ENCODE measurements around the gene NCKAP5. TPM values are rescaled to one million over a fixed set of nuclear protein-coding genes. Genes with fewer than 3 reads are reported as not detected.

The NCKAP5 gene
- total RNA-seq, 1 experiment from 2014 or later: not detected

DNA sequence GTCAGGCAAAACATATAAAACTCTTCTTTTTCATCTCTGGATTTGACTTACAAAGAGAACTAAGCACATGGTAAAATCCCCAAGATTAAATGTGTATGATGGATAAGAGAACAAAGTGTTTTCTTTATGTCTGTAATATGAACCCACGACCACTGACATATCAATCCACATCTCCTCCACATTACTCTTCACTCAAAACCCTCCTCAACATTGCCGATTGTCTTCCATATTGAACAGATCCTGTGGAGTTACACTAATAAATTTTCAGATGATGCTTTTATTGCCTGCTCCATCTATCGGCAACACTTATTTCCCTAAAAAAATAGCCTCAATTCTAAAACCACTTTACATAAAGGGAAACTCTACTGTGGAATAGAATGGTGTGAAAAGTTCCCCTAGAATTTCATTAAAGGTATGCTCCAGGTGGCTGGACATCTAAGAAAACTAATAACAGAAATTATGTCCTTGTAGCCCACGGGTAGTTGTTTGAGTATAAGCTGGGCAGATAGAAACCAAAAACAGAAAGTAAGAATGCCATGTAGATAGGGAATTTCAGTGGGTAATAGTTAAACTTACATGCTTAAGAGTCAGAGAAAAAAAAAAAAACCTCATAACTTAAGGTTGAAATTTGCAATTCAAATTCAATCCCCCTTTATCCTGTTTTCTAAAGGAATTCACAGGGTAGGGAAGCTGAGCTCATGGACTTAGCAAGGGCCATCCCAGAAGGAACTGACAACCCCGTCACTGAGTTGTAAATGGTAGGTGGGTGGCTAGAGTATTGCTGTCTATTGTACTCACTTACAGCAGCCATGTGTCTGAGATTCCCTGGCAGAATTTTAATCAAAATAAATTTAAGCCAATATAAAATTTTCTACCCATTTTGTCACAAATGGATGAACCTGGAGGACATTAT is 592.8 kb downstream of the NCKAP5 start:
- Histone ChIP-seq H3K36me3 (no peaks in the 10 kb centered on the region), H3K4me3 (no peak overlapping the region), H3K4me1 (no peaks in the 10 kb centered on the region), H3K27me3 (no peaks in the 10 kb centered on the region; the same call in 1 of the 2 replicates), H3K9me3 (replicated peaks) (no peaks in the 10 kb centered on the region), H3K27ac (no peak overlapping the region)
- no peak for DNase-seq

DNA sequence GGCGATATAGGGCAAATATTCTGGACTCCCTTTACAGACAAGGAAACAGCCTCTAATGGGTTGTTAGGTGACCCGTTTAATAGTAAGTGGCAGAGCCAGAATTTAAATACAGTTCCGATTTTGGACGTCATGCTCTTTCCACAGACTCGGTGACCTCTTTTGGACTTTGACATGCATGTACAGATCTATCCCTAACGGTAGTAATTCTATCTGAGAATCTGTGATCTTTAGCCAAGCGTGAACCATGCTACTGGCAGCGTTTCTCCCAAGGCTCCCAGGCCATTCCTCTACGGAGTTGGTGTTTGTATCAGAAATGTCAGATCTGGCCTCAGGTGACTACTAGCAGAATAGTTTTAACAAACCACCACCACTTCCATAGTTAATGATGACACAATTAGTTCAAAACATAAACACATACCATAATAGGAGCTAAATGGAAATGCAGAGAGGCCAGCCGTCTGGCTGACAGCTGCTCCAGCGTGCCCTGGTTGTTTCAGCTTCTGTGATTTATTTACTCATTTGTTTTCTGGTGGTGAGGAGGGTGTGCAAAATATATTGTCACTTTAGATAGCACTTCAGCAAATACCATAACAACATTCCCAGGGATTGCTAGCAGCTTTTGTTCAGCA is 593.7 kb downstream of the NCKAP5 start:
- H3K27me3 ChIP-seq: no peaks in the 10 kb centered on the region; the same call in 1 of the 2 replicates
- H3K9me3 ChIP-seq (replicated peaks): no peaks in the 10 kb centered on the region
- no peak overlapping the region for H3K27ac ChIP-seq
- H3K4me3 ChIP-seq: no peak overlapping the region
- no peaks in the 10 kb centered on the region for H3K4me1 ChIP-seq
- no peaks in the 10 kb centered on the region for H3K36me3 ChIP-seq
- DNase-seq: no peak

DNA sequence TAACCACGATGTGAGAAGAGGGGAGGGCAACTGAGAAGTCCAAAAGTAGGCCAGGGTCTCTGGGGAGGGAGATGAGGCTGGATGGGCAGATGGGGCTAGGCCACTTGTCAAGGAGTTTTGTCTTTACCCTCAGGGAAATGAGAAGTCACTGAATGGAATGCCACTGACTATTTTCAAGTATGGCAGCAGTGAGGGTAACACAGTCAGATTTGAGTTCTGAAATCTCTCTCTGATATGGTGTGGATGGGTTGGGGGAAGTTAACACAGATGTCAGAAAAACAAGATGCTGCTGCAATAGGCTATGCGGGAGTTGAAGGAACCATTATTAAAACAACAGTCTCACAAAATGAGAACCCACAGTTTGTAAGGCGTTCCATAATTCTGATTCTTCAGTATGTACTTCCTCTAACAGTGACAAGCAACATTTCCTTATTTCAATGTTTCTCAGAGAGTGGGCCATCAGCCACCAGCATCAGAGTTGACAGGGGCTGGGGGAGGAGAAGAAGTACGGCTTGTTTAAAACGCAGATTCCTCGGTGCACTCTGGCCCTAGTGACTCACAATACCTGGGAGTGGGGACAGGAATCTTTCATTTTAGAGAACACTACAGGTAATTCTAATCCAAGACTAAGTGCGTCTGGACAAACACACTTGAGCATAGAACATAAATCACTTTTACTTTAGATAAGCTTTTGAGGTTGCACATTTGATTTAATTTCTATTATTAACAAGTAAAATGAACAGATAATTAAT is 596.8 kb downstream of the NCKAP5 start:
- Histone ChIP-seq H3K36me3 (no peaks in the 10 kb centered on the region), H3K27me3 (no peaks in the 10 kb centered on the region; the same call in 1 of the 2 replicates), H3K9me3 (replicated peaks) (no peaks in the 10 kb centered on the region), H3K4me1 (no peaks in the 10 kb centered on the region), H3K27ac (no peak overlapping the region), H3K4me3 (no peak overlapping the region)
- no peak for DNase-seq

DNA sequence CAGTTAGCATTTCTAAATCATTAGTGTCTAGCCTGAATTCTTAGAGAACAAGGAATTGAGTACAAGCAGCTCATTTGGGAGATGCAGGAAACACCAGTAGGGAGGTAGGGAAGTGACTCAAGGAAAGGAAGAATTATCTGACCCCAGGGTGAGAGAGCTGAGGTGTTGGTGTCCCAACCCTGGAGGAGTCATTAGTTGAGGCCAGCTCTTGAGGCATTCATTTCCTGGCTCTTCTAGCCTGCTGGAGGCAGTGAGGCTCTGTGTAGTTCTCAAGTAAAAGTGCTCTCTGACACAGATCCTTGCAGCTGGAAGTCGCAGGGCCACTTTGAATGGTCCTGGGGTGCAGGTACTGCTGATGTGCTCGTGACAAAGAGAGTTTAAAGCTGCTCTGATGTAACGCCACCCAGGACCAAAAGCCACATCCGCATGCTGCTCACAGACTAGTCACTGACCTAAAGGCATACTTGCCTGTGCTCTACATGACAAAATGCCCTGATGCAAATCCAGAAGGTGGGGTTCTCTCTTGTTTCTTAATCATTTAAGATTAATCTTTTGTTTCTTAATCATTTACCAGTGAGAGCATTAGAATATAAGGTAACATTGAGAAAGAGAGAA is 598.8 kb downstream of the NCKAP5 start:
- no peaks in the 10 kb centered on the region for H3K9me3 ChIP-seq (replicated peaks)
- H3K4me1 ChIP-seq: no peaks in the 10 kb centered on the region
- no peak overlapping the region for H3K4me3 ChIP-seq
- H3K27me3 ChIP-seq: no peaks in the 10 kb centered on the region; the same call in 1 of the 2 replicates
- H3K36me3 ChIP-seq: no peaks in the 10 kb centered on the region
- no peak for DNase-seq
- H3K27ac ChIP-seq: no peak overlapping the region

DNA sequence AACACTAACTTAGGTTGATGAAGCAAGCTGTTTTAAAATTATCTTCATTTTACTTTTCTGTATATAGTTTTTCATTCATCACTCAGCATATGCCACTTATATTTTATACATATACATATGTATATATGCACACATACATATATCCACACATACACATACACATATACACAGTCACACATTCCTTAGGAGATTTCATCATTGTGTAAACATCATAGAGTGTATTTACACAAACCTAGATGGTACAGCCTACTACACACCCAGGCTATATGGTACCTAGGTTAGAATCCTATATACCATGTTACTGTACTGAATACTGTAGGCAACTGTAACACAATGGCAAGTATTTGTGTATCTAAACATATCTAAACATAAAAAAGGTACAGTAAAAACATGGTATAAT is 602.8 kb downstream of the NCKAP5 start:
- no peak overlapping the region for H3K27ac ChIP-seq
- DNase-seq: no peak
- H3K4me1 ChIP-seq: no peaks in the 10 kb centered on the region
- H3K9me3 ChIP-seq (replicated peaks): no peaks in the 10 kb centered on the region
- no peaks in the 10 kb centered on the region; the same call in 1 of the 2 replicates for H3K27me3 ChIP-seq
- no peaks in the 10 kb centered on the region for H3K36me3 ChIP-seq
- H3K4me3 ChIP-seq: no peak overlapping the region

DNA sequence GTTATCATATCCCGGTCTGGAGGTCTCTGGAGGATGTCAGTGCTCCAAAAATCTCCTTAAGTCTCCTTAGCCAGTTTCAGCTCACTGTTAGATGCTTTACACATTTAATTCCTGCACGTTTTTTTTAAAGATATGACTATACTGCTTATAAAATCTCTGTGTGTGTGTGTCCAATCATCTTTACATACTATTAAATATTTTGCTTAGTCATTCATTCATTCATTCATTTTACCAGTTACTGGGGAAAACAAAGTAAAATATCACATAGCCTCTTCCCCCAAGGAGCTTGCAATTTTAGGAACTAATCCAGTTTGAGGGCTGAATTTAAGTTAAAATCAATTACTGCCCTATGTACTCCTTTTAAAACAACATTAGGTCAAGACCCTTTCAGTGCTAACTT is 605.1 kb downstream of the NCKAP5 start:
- Histone ChIP-seq H3K36me3 (no peaks in the 10 kb centered on the region), H3K4me1 (no peaks in the 10 kb centered on the region), H3K27ac (no peak overlapping the region), H3K9me3 (replicated peaks) (no peaks in the 10 kb centered on the region), H3K27me3 (no peaks in the 10 kb centered on the region; the same call in 1 of the 2 replicates), H3K4me3 (no peak overlapping the region)
- no peak for DNase-seq

DNA sequence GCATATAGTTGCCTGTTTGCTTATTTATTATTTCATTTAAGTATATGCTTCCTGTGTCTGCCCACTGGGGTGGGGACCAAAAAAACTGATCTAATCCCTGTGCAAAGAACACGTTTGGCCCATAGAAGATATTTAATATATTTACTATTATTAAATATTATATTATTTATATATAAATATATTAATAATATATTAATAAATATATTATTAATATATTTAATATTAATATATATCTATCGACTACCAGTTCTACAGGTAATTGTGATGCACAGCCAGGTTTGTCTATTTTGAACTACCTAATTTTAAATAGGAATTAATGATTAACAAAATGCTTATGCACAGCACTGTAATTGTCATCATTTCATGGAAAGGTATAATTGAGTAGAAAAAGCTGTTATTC is 609.4 kb downstream of the NCKAP5 start:
- Histone ChIP-seq H3K9me3 (replicated peaks) (no peaks in the 10 kb centered on the region), H3K27me3 (no peaks in the 10 kb centered on the region), H3K27ac (no peak overlapping the region), H3K4me3 (no peak overlapping the region), H3K36me3 (no peaks in the 10 kb centered on the region), H3K4me1 (no peaks in the 10 kb centered on the region)
- DNase-seq: no peak

DNA sequence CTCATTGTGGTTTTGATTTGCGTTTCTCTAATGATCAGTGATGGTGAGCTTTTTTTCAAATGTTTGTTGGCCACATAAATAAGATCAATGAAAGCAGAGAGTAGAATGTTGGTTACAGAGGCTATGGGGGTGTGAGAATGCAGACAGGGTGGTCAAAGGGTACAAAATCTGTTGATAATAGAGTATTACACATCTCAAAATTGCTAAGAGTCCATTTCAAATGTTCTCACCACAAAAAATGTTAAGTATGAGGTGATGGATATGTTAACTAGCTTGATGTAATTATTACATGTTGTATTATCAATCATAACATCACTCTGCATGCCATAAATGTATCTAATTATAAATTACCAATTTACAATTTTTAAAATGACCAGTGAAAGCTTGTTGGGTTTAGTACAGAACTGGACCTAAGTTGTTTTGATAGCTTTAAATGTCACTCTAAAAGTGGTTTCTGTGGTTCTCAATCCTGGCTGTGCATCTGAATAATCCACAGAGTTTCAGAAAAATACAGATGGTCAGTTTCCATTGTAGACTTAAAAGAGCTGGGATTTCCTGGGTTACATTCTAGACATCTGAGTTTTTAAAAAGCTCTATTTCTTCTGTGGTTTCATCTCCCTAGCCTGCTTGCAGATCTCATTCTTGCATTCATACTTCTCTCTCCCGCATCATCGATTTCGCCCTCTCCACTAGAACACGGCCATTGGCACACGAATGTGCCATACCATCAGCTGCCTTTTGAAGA is 612.2 kb downstream of the NCKAP5 start:
- no peak for DNase-seq
- no peak overlapping the region for H3K27ac ChIP-seq
- no peak overlapping the region for H3K4me3 ChIP-seq
- no peaks in the 10 kb centered on the region for H3K4me1 ChIP-seq
- no peaks in the 10 kb centered on the region for H3K36me3 ChIP-seq
- no peaks in the 10 kb centered on the region for H3K27me3 ChIP-seq
- no peaks in the 10 kb centered on the region for H3K9me3 ChIP-seq (replicated peaks)

DNA sequence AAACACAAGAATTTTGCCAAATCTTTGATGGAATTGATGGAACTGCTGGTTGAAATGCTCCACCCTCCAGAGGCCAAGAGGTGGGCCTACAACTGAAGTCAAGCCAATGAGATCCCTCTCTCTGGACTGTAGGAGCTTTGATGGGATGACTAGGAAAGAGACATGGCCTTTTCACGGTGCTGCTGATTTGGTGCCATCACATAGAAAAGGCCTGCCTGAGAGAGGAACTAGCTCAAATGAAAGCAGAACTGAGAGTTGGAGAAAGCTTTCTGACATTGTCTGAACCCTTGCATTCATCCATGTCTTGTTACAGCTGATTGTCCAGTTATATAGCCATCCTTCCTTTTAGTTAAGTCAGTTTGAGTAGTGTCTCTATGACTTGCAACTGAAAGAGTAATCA is 614.5 kb downstream of the NCKAP5 start:
- no peak overlapping the region for H3K4me3 ChIP-seq
- no peaks in the 10 kb centered on the region for H3K4me1 ChIP-seq
- DNase-seq: no peak
- no peaks in the 10 kb centered on the region for H3K36me3 ChIP-seq
- no peaks in the 10 kb centered on the region for H3K27me3 ChIP-seq
- H3K27ac ChIP-seq: no peak overlapping the region
- no peaks in the 10 kb centered on the region for H3K9me3 ChIP-seq (replicated peaks)

DNA sequence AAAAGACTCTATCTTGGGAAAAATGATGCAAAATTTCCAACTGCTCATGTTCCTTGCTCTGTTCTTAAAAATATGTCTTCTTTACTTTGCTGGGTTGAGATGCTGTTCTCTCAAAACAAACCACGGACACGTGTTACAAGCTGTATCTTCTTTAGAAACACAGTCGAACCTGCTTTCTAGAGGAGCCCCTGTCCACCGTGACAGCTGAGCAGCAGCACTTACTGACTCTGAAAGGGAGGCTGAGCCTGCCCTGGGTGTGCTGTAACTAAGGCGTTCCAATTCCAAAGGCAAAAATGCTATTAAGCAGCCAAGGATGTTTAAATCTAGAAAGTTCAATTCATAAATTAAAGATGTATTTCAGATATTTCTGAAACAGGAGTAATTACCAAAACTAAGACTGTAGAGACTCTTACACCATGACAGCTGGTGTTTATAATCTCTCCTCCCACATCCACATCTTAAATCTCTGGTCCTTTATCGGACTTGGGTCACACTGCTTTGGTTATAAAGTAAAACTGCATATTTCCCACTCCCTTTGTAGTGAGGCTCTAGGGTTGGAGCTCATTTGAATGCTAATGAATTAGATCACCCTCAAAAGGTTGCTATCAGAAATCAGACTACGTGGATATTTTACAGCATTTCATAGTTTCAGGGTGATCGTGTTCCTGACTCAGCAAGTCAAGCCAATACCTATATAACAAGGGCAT is 617.1 kb downstream of the NCKAP5 start:
- Histone ChIP-seq H3K4me1 (no peaks in the 10 kb centered on the region), H3K27me3 (no peaks in the 10 kb centered on the region), H3K9me3 (replicated peaks) (no peaks in the 10 kb centered on the region), H3K27ac (no peak overlapping the region), H3K4me3 (no peak overlapping the region), H3K36me3 (no peaks in the 10 kb centered on the region)
- DNase-seq: no peak

DNA sequence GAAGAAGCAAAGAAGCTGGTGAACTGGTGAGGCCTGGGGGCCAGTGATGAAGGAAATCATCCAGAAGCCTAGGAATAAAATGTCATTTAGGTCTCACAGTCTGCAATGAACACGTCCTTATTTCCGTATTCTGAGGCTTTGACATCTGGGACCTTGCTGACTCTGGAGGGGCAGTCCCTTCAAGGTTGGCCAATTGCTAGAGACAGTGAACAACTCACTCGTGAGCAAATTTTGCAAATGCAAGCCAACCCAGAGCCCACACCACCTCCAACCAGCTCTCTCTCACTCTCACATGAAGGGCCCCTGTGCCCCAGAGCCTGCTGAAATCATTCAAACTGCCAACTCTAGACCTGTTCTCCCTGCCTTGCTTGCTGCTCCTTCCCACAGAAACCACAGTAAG is 619.2 kb downstream of the NCKAP5 start:
- no peaks in the 10 kb centered on the region for H3K9me3 ChIP-seq (replicated peaks)
- H3K36me3 ChIP-seq: no peaks in the 10 kb centered on the region
- H3K4me1 ChIP-seq: no peaks in the 10 kb centered on the region
- DNase-seq: no peak
- H3K4me3 ChIP-seq: no peak overlapping the region
- no peak overlapping the region for H3K27ac ChIP-seq
- no peaks in the 10 kb centered on the region for H3K27me3 ChIP-seq

DNA sequence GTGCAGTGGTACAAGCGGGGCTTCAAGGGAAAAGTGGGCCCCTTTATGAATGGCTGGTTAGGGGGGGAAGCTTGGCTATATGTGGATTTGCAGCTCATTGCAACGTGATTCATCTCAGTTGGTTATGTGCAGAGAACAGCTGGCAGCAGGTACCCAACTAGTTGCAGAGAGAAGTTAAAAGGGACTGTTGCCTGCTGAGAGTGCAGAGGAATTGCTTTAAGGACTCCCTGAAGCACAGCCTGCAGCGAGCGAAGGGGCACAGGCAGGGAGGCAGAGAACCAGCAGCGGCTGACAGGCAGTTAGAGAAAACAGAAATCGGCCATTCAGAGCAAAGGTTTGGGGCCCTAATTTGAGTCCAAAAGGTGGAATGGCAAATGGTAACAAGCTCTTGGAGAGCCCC is 620.1 kb downstream of the NCKAP5 start:
- Histone ChIP-seq H3K27me3 (no peaks in the 10 kb centered on the region), H3K27ac (no peak overlapping the region), H3K9me3 (replicated peaks) (no peaks in the 10 kb centered on the region), H3K4me1 (no peaks in the 10 kb centered on the region), H3K36me3 (no peaks in the 10 kb centered on the region), H3K4me3 (no peak overlapping the region)
- no peak for DNase-seq

DNA sequence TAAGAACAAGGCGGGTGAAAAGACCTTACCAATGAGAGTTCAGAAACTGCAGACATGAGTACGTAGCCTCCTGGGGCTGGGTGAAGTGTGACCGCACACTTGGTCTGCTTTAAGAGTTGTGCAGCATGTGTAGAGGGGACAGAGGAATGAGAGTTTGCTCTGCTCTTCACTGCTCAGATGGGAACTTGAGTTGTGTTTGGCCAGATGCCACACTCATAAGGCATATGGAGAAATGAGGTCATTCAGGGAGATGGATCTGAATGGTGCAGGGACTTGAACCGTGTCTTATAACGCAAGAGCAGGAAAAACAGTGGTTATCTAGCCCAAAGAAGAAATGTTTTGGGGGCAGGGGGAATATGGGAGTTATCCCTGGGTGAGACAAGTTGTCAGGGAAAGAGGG is 624.4 kb downstream of the NCKAP5 start:
- H3K36me3 ChIP-seq: no peaks in the 10 kb centered on the region
- no peaks in the 10 kb centered on the region for H3K9me3 ChIP-seq (replicated peaks)
- H3K27ac ChIP-seq: no peak overlapping the region
- DNase-seq: peak in 1 of 2 experiments; percentile 3
- no peaks in the 10 kb centered on the region for H3K4me1 ChIP-seq
- no peaks in the 10 kb centered on the region for H3K27me3 ChIP-seq
- no peak overlapping the region for H3K4me3 ChIP-seq

Data from SJCRH30 (cell line).